Body of pancreas (tissue), 4 donors: ENCODE results near the gene GMDS. TPM values are rescaled to one million over a fixed set of nuclear protein-coding genes. Genes with fewer than 3 reads are reported as not detected.

Experiments used
- ATAC-seq: fragments of 150-250 bp; one replicate; pipeline ENCODE4 v1.9.1; 2016
- DNase-seq, 4 donors: peaks; one replicate each; pipeline ENCODE4 v3.0.0-alpha.2; 2019
- H3K27ac ChIP-seq, 4 donors: fragments of 200-600 bp; sonication (generic); 1 replicate in 3 of 4; 2 replicates in 1 of 4; pipeline versions ENCODE4 v1.5.1 to v1.6.1; 2016 to 2019; ENCODE audit warnings: mild to moderate bottlenecking in 1 of 4, mixed read lengths in 1 of 4, moderate library complexity in 1 of 4
- H3K27me3 ChIP-seq, 2 donors: fragments of 200-600 bp; sonication (generic); one replicate each; pipeline ENCODE4 v1.6.0; 2016; ENCODE audit warnings: mild to moderate bottlenecking in 1 of 2
- H3K36me3 ChIP-seq, 2 donors: fragments of 200-600 bp; sonication (generic); replicated peaks in 1 of 2; 2 replicates each; pipeline ENCODE4 v1.5.1; 2016; ENCODE audit warnings: low read depth in 2 of 2; ENCODE audit not compliant: insufficient read depth in 1 of 2
- H3K4me1 ChIP-seq: fragments of 200-600 bp; sonication (generic); one replicate; pipeline ENCODE4 v1.6.0; 2016
- H3K4me3 ChIP-seq, 2 donors: fragments of 200-600 bp; sonication (generic); 1 replicate in 1 of 2; 2 replicates in 1 of 2; pipeline ENCODE4 v1.5.1; 2016 to 2019
- H3K9me3 ChIP-seq, 3 donors: fragments of 200-600 bp; sonication (generic); 1 replicate in 2 of 3; 2 replicates in 1 of 3; pipeline ENCODE4 v1.5.1; 2016
- CTCF ChIP-seq, 7 experiments: fragments of 450-650 bp in 4 of 7; fragments of 200-600 bp in 3 of 7; sonication (generic) in 3 of 7; IDR thresholded peaks; one replicate each; pipeline ENCODE4 v1.5.1; 2016 to 2019; ENCODE audit warnings: antibody characterized with exemption in 7 of 7
- POLR2A ChIP-seq, 3 donors: fragments of 450-650 bp; IDR thresholded peaks; one replicate each; pipeline ENCODE4 v1.6.1; 2016; ENCODE audit warnings: antibody characterized with exemption in 3 of 3, mild to moderate bottlenecking in 2 of 3
- WGBS, 2 donors: methylation state at CpG; one replicate each; pipeline ENCODE4 v1.1.5; 2017; 5-methylcytosine and 5-hydroxymethylcytosine counted together
- intact Hi-C: fragments of 100-400 bp; cut with DNase I; formaldehyde crosslinking; loops from one replicate; pipeline ENCODE4 v1.15.1; 2023
- total RNA-seq, 2 donors: library from RNA; depleted of rRNA; stranded (reverse); fragments of >200 nt; gene quantifications; one replicate each; pipeline ENCODE4 v1.1.0, GENCODE V29; 2016

The GMDS gene
- total RNA-seq, 2 donors from 2014 or later: 34.5 to 63.3 TPM

- Histone ChIP-seq H3K9me3 (no peaks in the 10 kb centered on the region), H3K27me3 (no peaks in the 10 kb centered on the region), H3K27ac (no peak overlapping the region), H3K36me3 (no peaks in the 10 kb centered on the region), H3K4me1 (no peaks in the 10 kb centered on the region), H3K4me3 (no peak overlapping the region)
- WGBS, 2 donors: 92 to 93% methylated on average over 4 of the region's 4 CpGs
- intact Hi-C loops: no loop called here
- no peak for ATAC-seq
- TF ChIP-seq CTCF (IDR thresholded peaks at IDR 0.05) (no peak), POLR2A (IDR thresholded peaks at IDR 0.05) (no peak)
- DNase-seq: no peak
These were observed 58.9 kb downstream of the GMDS start for GRCh38 chr6:2186516-2186915.

GRCh38 chr6:2185466-2185865 lies 59.9 kb downstream of the GMDS start:
- H3K36me3 ChIP-seq: no peaks in the 10 kb centered on the region
- no peak overlapping the region for H3K27ac ChIP-seq
- WGBS, 2 donors: 88 to 90% methylated on average over 2 of the region's 2 CpGs
- H3K4me1 ChIP-seq: no peaks in the 10 kb centered on the region
- intact Hi-C loops: no loop called here
- TF ChIP-seq POLR2A (IDR thresholded peaks at IDR 0.05): no peak
- TF ChIP-seq CTCF (IDR thresholded peaks at IDR 0.05): no peak
- DNase-seq: no peak
- no peaks in the 10 kb centered on the region for H3K9me3 ChIP-seq
- no peak overlapping the region for H3K4me3 ChIP-seq
- H3K27me3 ChIP-seq: no peaks in the 10 kb centered on the region
- no peak for ATAC-seq

GRCh38 chr6:2184700-2185455 lies 60.5 kb downstream of the GMDS start:
- no peaks in the 10 kb centered on the region for H3K9me3 ChIP-seq
- no peaks in the 10 kb centered on the region for H3K27me3 ChIP-seq
- 90 to 97% methylated on average over 7 of the region's 7 CpGs for WGBS, 2 donors
- H3K4me3 ChIP-seq: no peak overlapping the region
- no peak for TF ChIP-seq CTCF (IDR thresholded peaks at IDR 0.05)
- TF ChIP-seq POLR2A (IDR thresholded peaks at IDR 0.05): no peak
- H3K36me3 ChIP-seq: no peaks in the 10 kb centered on the region
- DNase-seq (no peak), ATAC-seq (no peak)
- H3K27ac ChIP-seq: no peak overlapping the region
- intact Hi-C loops: no loop called here
- H3K4me1 ChIP-seq: no peaks in the 10 kb centered on the region

GRCh38 chr6:2183752-2184151 lies 61.7 kb downstream of the GMDS start:
- H3K27me3 ChIP-seq: no peaks in the 10 kb centered on the region
- 94 to 97% methylated on average over 1 of the region's 1 CpG for WGBS, 2 donors
- TF ChIP-seq CTCF (IDR thresholded peaks at IDR 0.05) (no peak), POLR2A (IDR thresholded peaks at IDR 0.05) (no peak)
- no peak overlapping the region for H3K4me3 ChIP-seq
- H3K9me3 ChIP-seq: no peaks in the 10 kb centered on the region
- intact Hi-C loops: no loop called here
- no peaks in the 10 kb centered on the region for H3K36me3 ChIP-seq
- DNase-seq: no peak
- no peak for ATAC-seq
- no peaks in the 10 kb centered on the region for H3K4me1 ChIP-seq
- no peak overlapping the region for H3K27ac ChIP-seq

GRCh38 chr6:2183246-2183645 lies 62.2 kb downstream of the GMDS start:
- H3K27ac ChIP-seq: no peak overlapping the region
- TF ChIP-seq POLR2A (IDR thresholded peaks at IDR 0.05): no peak
- TF ChIP-seq CTCF (IDR thresholded peaks at IDR 0.05): no peak
- no peak for DNase-seq
- H3K4me1 ChIP-seq: no peaks in the 10 kb centered on the region
- H3K9me3 ChIP-seq: no peaks in the 10 kb centered on the region
- no peak overlapping the region for H3K4me3 ChIP-seq
- no peak for ATAC-seq
- intact Hi-C loops: no loop called here
- no peaks in the 10 kb centered on the region for H3K27me3 ChIP-seq
- no peaks in the 10 kb centered on the region for H3K36me3 ChIP-seq
